ENCODE results near the gene GAL3ST3.

- TF ChIP-seq CTCF (IDR thresholded peaks at IDR 0.05; ENCODE audit: low read length) (no peak), EZH2 (IDR thresholded peaks at IDR 0.05; ENCODE audit: borderline replicate concordance, low read length) (no peak)
Observed at GRCh38 chr11:66081505-66081904, 32.5 kb upstream of the GAL3ST3 start.

Measured in OCI-LY1 (cell line).